ENCODE measurements around the gene NFKB2. TPM values are rescaled to one million over a fixed set of nuclear protein-coding genes. Genes with fewer than 3 reads are reported as not detected.
A peak's percentile ranks its signal among the peaks of the same experiment; 100 is the strongest.

The NFKB2 gene
- total and polyA plus RNA-seq, 2 experiments from 2014 or later = 5.7 to 21.5 TPM

DNA sequence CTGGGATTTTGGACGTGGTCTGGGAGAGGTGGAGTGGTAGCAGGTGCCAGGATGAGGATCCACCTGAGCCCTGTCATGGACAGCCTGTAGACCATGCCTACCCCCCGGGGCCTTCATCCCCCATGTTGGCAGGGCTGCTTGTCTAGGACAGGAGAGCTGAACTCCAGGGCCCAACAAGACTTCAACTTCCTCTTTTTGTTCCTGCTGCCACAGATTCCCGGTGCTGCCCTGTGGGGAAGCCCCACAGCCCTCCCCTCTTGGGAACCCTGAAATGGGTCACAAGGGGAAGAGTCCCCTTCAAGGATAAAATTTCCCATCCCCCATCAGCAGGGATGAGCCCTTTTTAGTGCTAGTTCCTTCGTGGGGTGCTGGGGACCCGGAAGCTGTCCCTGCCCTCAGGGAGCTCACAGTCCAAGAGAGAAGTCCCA lies 38.1 kb downstream of the NFKB2 start:
- in situ Hi-C loops (cut with MboI) = no loop called here
- Histone ChIP-seq H3K79me2 (ENCODE audit: insufficient read depth) (peaks cover 31% of the 10 kb centered on the region), H3K27me3 (replicated peaks; ENCODE audit: insufficient read depth) (no peaks in the 10 kb centered on the region), H3K4me1 (ENCODE audit: insufficient read depth) (peaks cover 20% of the 10 kb centered on the region), H2AFZ (no peak overlapping the region), H3K4me2 (ENCODE audit: unreplicated experiment) (no peak overlapping the region), H4K20me1 (ENCODE audit: insufficient read depth) (no peaks in the 10 kb centered on the region), H3K9me2 (ENCODE audit: insufficient read depth) (no peaks in the 10 kb centered on the region), H3K4me3 (no peak overlapping the region), H3K9me3 (ENCODE audit: low read depth) (no peaks in the 10 kb centered on the region), H3K9ac (no peak overlapping the region), H3K27ac (no peak overlapping the region), H3F3A (ENCODE audit: insufficient read depth) (no peaks in the 10 kb centered on the region; the same call in 1 of the 2 replicates), H3K36me3 (ENCODE audit: low read depth) (no peaks in the 10 kb centered on the region)
- 45 to 48% methylated on average over 5 of the region's 5 CpGs for WGBS, 2 experiments (ENCODE audit: low coverage in 1 of 2, low lambda C conversion rate in 2 of 2, missing lambda C conversion rate in 2 of 2)
- no peak for TF ChIP-seq EZH2phosphoT487 (IDR thresholded peaks at IDR 0.05; ENCODE audit: insufficient read depth, low read depth)
- no peak for TF ChIP-seq EZH2 (IDR thresholded peaks at IDR 0.05; ENCODE audit: insufficient read depth, poor library complexity, severe bottlenecking)
- no peak for DNase-seq

DNA sequence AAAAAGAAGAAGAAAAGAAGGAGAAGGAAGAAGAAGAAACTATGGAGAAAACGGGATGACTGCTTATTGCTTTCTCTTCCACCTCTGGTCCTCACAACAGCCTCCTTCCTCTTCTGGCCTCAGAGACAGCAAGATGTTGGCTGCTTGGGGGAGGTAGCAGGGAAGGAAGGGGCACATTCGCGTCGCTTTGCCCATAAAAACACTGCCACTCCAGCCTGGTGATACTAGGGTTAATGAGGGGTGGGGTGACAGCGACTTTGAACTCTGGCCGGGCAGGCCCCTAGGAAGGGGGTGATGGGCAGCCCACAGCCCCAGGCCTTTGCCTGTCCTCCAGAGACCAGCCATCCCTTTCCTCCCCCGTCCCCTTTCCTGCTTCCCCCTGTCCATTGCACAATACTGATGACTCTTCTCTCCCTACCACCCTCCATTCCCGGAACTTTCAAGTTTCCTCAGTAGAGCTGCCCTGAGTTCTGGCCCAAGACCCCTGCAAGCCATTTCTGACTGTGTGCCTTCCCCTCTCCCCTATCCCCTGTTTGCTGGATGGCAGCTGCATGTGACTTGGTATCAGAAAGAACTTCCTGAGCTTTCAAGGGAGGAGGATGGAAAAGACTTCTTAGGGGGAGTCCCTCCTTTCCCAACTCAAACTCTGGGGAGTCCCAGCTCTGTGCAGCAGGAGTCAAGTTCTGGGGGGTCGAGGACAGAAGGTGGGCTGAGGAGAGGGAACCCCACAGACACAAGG lies 39.1 kb downstream of the NFKB2 start:
- H3K27me3 ChIP-seq (replicated peaks; ENCODE audit: insufficient read depth) = no peaks in the 10 kb centered on the region
- H3K9me3 ChIP-seq (ENCODE audit: low read depth) = no peaks in the 10 kb centered on the region
- H4K20me1 ChIP-seq (ENCODE audit: insufficient read depth) = no peaks in the 10 kb centered on the region
- no peaks in the 10 kb centered on the region for H3K36me3 ChIP-seq (ENCODE audit: low read depth)
- H3K4me2 ChIP-seq (ENCODE audit: unreplicated experiment) = peak overlapping the region; percentile 71
- H3K4me1 ChIP-seq (ENCODE audit: insufficient read depth) = peaks cover 20% of the 10 kb centered on the region
- H3K27ac ChIP-seq = peak overlapping the region; percentile 62
- in situ Hi-C loops (cut with MboI) = no loop called here
- H3F3A ChIP-seq (ENCODE audit: insufficient read depth) = no peaks in the 10 kb centered on the region; the same call in 1 of the 2 replicates
- TF ChIP-seq EZH2phosphoT487 (IDR thresholded peaks at IDR 0.05; ENCODE audit: insufficient read depth, low read depth) (no peak), EZH2 (IDR thresholded peaks at IDR 0.05; ENCODE audit: insufficient read depth, poor library complexity, severe bottlenecking) (no peak)
- peak overlapping the region; percentile 63 for H3K9ac ChIP-seq
- WGBS, 2 experiments (ENCODE audit: low coverage in 1 of 2, low lambda C conversion rate in 2 of 2, missing lambda C conversion rate in 2 of 2) = 18 to 23% methylated on average over 9 of the region's 9 CpGs
- peak overlapping the region; percentile 28 for H3K4me3 ChIP-seq
- H2AFZ ChIP-seq = peak overlapping the region; percentile 81
- H3K79me2 ChIP-seq (ENCODE audit: insufficient read depth) = peaks cover 31% of the 10 kb centered on the region
- DNase-seq = peak; percentile 80
- H3K9me2 ChIP-seq (ENCODE audit: insufficient read depth) = no peaks in the 10 kb centered on the region

DNA sequence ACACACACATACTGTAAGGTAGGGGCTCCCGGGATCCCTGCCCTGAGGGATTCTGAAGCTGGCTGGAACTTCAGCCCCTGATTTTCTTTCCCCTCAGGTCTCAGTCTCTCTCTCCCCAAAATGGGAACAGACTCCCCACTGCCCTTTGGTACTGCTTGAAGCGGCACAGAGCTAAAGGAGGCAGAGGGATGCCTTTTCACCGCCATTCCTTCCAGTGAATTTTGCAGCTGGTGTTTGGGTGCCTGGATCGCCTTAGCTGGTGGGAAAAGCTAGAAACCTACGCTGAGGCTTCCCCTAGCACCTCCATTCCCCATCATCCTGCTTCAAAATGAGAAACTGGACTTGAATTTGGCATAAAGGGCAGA lies 39.6 kb downstream of the NFKB2 start:
- peak overlapping the region; percentile 81 for H2AFZ ChIP-seq
- H3K9ac ChIP-seq = peak overlapping the region; percentile 63
- no peaks in the 10 kb centered on the region for H3K36me3 ChIP-seq (ENCODE audit: low read depth)

DNA sequence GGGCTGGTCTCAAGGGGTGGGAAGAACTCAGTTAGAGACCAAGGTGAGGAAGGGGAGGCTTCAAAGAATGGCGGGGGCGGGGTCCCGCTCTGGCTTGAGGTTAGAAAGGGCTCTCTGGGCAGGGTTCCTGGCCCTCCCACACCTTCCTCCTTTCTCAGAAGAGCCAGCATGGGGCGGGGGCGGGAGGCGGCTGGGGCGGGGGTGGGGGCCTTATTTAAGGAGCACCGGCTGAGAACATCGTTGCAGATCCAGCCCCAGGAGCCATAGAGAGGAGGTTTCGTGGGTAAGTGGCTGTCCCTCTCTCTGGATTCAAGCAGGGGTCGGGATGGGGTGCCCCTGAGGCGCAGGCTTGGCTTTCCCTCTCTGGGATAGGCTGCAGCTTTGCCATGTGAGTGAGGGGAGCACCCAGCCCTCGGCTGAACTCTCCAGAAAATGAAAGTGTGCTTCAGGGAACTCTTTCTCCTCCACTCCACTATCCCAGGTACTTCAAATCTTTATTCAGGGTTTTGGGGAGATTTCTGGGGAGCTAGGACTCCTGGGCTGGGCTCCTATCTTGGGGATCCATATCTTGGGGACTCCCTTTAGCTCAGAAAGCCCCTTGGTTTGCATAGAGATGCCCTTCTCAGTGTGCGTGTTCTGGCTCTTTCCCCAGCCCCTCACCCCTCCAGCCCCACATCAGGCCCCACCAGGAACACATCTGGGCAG lies 40.2 kb downstream of the NFKB2 start:
- peak; percentile 45 for DNase-seq
- Histone ChIP-seq H3K27ac (peak overlapping the region; percentile 62), H3K9ac (peak overlapping the region; percentile 63), H2AFZ (peak overlapping the region; percentile 81), H4K20me1 (ENCODE audit: insufficient read depth) (no peaks in the 10 kb centered on the region), H3K36me3 (ENCODE audit: low read depth) (no peaks in the 10 kb centered on the region), H3K79me2 (ENCODE audit: insufficient read depth) (peaks cover 25% of the 10 kb centered on the region), H3K27me3 (replicated peaks; ENCODE audit: insufficient read depth) (no peaks in the 10 kb centered on the region), H3K9me2 (ENCODE audit: insufficient read depth) (no peaks in the 10 kb centered on the region), H3K9me3 (ENCODE audit: low read depth) (no peaks in the 10 kb centered on the region), H3K4me3 (peak overlapping the region; percentile 66), H3F3A (ENCODE audit: insufficient read depth) (no peaks in the 10 kb centered on the region; the same call in 1 of the 2 replicates), H3K4me2 (ENCODE audit: unreplicated experiment) (peak overlapping the region; percentile 71), H3K4me1 (ENCODE audit: insufficient read depth) (peaks cover 20% of the 10 kb centered on the region)
- WGBS, 2 experiments (ENCODE audit: low coverage in 1 of 2, low lambda C conversion rate in 2 of 2, missing lambda C conversion rate in 2 of 2) = 23 to 24% methylated on average over 11 to 14 of the region's 14 CpGs
- in situ Hi-C loops (cut with MboI) = no loop called here
- no peak for TF ChIP-seq EZH2 (IDR thresholded peaks at IDR 0.05; ENCODE audit: insufficient read depth, poor library complexity, severe bottlenecking)
- TF ChIP-seq EZH2phosphoT487 (IDR thresholded peaks at IDR 0.05; ENCODE audit: insufficient read depth, low read depth) = no peak

More for the DNA sequence above, 39.6 kb downstream of the NFKB2 start:
- no peaks in the 10 kb centered on the region for H4K20me1 ChIP-seq (ENCODE audit: insufficient read depth)
- no peak for TF ChIP-seq EZH2 (IDR thresholded peaks at IDR 0.05; ENCODE audit: insufficient read depth, poor library complexity, severe bottlenecking)
- TF ChIP-seq EZH2phosphoT487 (IDR thresholded peaks at IDR 0.05; ENCODE audit: insufficient read depth, low read depth) = no peak
- H3K4me1 ChIP-seq (ENCODE audit: insufficient read depth) = peaks cover 20% of the 10 kb centered on the region
- H3F3A ChIP-seq (ENCODE audit: insufficient read depth) = no peaks in the 10 kb centered on the region; the same call in 1 of the 2 replicates
- H3K9me2 ChIP-seq (ENCODE audit: insufficient read depth) = no peaks in the 10 kb centered on the region
- peaks cover 31% of the 10 kb centered on the region for H3K79me2 ChIP-seq (ENCODE audit: insufficient read depth)
- H3K27me3 ChIP-seq (replicated peaks; ENCODE audit: insufficient read depth) = no peaks in the 10 kb centered on the region
- H3K4me3 ChIP-seq = peak overlapping the region; percentile 66
- in situ Hi-C loops (cut with MboI) = no loop called here
- DNase-seq = peak; percentile 30
- H3K27ac ChIP-seq = peak overlapping the region; percentile 62
- peak overlapping the region; percentile 71 for H3K4me2 ChIP-seq (ENCODE audit: unreplicated experiment)
- 63 to 64% methylated on average over 5 of the region's 5 CpGs for WGBS, 2 experiments (ENCODE audit: low coverage in 1 of 2, low lambda C conversion rate in 2 of 2, missing lambda C conversion rate in 2 of 2)
- no peaks in the 10 kb centered on the region for H3K9me3 ChIP-seq (ENCODE audit: low read depth)
